Measurements from ENCODE around the gene MTX1. TPM values are rescaled to one million over a fixed set of nuclear protein-coding genes. Genes with fewer than 3 reads are reported as not detected.

The MTX1 gene
- total and polyA plus RNA-seq, 2 donors (not counting 1 experiment from before 2014, with no cell fraction given) = 42.2 to 46.6 TPM

GRCh38 chr1:155202731-155203515 lies 5.6 kb upstream of the MTX1 start:
- no peaks in the 10 kb centered on the region for H4K20me1 ChIP-seq (ENCODE audit: control insufficient read depth, extremely low read depth, insufficient read depth, low read length)
- H3K36me3 ChIP-seq (ENCODE audit: control insufficient read depth, insufficient read depth, low read length) = peaks cover 19% of the 10 kb centered on the region
- H3K9me3 ChIP-seq (ENCODE audit: control insufficient read depth, insufficient read depth, low read depth, low read length) = no peaks in the 10 kb centered on the region
- no peak overlapping the region for H3K27ac ChIP-seq (ENCODE audit: insufficient read depth, low read length)
- no peak for TF ChIP-seq CTCF (conservative IDR thresholded peaks at IDR 0.05 in 1 of 2, IDR thresholded peaks at IDR 0.05 in 1 of 2; ENCODE audit: low read depth in 1 of 2, low read length in 2 of 2)
- TF ChIP-seq EZH2 (IDR thresholded peaks at IDR 0.05; ENCODE audit: low read length, missing control alignments) = no peak
- no peaks in the 10 kb centered on the region for H3K27me3 ChIP-seq (ENCODE audit: control insufficient read depth, insufficient read depth, low read length)
- H3K4me1 ChIP-seq (ENCODE audit: control insufficient read depth, extremely low read depth, insufficient read depth, low read length) = peaks cover 12% of the 10 kb centered on the region
- no peak overlapping the region for H3K4me3 ChIP-seq (replicated peaks in 1 of 4; ENCODE audit: control extremely low read depth in 1 of 4, insufficient read depth in 1 of 4, low read depth in 3 of 4, low read length in 4 of 4)
- H3K4me2 ChIP-seq (ENCODE audit: extremely low read depth, insufficient read depth, low read length) = no peak overlapping the region
- no peak for DNase-seq (ENCODE audit: low read depth in 2 of 2)
- H3K9ac ChIP-seq (ENCODE audit: insufficient read depth, low read length) = no peak overlapping the region
- no peak overlapping the region for H2AFZ ChIP-seq (ENCODE audit: low read length)
- no peaks in the 10 kb centered on the region for H3K79me2 ChIP-seq (ENCODE audit: control insufficient read depth, insufficient read depth, low read length)

- H3K9ac ChIP-seq (ENCODE audit: insufficient read depth, low read length) = no peak overlapping the region
- peaks cover 13% of the 10 kb centered on the region for H3K36me3 ChIP-seq (ENCODE audit: control insufficient read depth, insufficient read depth, low read length)
- no peak for DNase-seq (ENCODE audit: low read depth in 2 of 2)
- no peaks in the 10 kb centered on the region for H3K27me3 ChIP-seq (ENCODE audit: control insufficient read depth, insufficient read depth, low read length)
- H2AFZ ChIP-seq (ENCODE audit: low read length) = no peak overlapping the region
- H3K27ac ChIP-seq (ENCODE audit: insufficient read depth, low read length) = no peak overlapping the region
- H3K4me2 ChIP-seq (ENCODE audit: extremely low read depth, insufficient read depth, low read length) = no peak overlapping the region
- H3K4me1 ChIP-seq (ENCODE audit: control insufficient read depth, extremely low read depth, insufficient read depth, low read length) = peaks cover 15% of the 10 kb centered on the region
- no peak for TF ChIP-seq CTCF (conservative IDR thresholded peaks at IDR 0.05 in 1 of 2, IDR thresholded peaks at IDR 0.05 in 1 of 2; ENCODE audit: low read depth in 1 of 2, low read length in 2 of 2)
- no peak for TF ChIP-seq EZH2 (IDR thresholded peaks at IDR 0.05; ENCODE audit: low read length, missing control alignments)
- no peak overlapping the region for H3K4me3 ChIP-seq (replicated peaks in 1 of 4; ENCODE audit: control extremely low read depth in 1 of 4, insufficient read depth in 1 of 4, low read depth in 3 of 4, low read length in 4 of 4)
- no peaks in the 10 kb centered on the region for H4K20me1 ChIP-seq (ENCODE audit: control insufficient read depth, extremely low read depth, insufficient read depth, low read length)
- H3K79me2 ChIP-seq (ENCODE audit: control insufficient read depth, insufficient read depth, low read length) = no peaks in the 10 kb centered on the region
- no peaks in the 10 kb centered on the region for H3K9me3 ChIP-seq (ENCODE audit: control insufficient read depth, insufficient read depth, low read depth, low read length)
Measured at GRCh38 chr1:155205035-155205434, 3.5 kb upstream of the MTX1 start.

- H3K27me3 ChIP-seq (ENCODE audit: control insufficient read depth, insufficient read depth, low read length) = no peaks in the 10 kb centered on the region
- H3K79me2 ChIP-seq (ENCODE audit: control insufficient read depth, insufficient read depth, low read length) = no peaks in the 10 kb centered on the region
- H3K4me1 ChIP-seq (ENCODE audit: control insufficient read depth, extremely low read depth, insufficient read depth, low read length) = peaks cover 15% of the 10 kb centered on the region
- H3K9me3 ChIP-seq (ENCODE audit: control insufficient read depth, insufficient read depth, low read depth, low read length) = no peaks in the 10 kb centered on the region
- no peak for TF ChIP-seq CTCF (conservative IDR thresholded peaks at IDR 0.05 in 1 of 2, IDR thresholded peaks at IDR 0.05 in 1 of 2; ENCODE audit: low read depth in 1 of 2, low read length in 2 of 2)
- no peak for TF ChIP-seq EZH2 (IDR thresholded peaks at IDR 0.05; ENCODE audit: low read length, missing control alignments)
- no peak overlapping the region for H2AFZ ChIP-seq (ENCODE audit: low read length)
- DNase-seq (ENCODE audit: low read depth in 2 of 2) = no peak
- no peaks in the 10 kb centered on the region for H4K20me1 ChIP-seq (ENCODE audit: control insufficient read depth, extremely low read depth, insufficient read depth, low read length)
- peaks cover 4% of the 10 kb centered on the region for H3K36me3 ChIP-seq (ENCODE audit: control insufficient read depth, insufficient read depth, low read length)
- H3K4me3 ChIP-seq (replicated peaks in 1 of 4; ENCODE audit: control extremely low read depth in 1 of 4, insufficient read depth in 1 of 4, low read depth in 3 of 4, low read length in 4 of 4) = no peak overlapping the region
- H3K27ac ChIP-seq (ENCODE audit: insufficient read depth, low read length) = no peak overlapping the region
- no peak overlapping the region for H3K9ac ChIP-seq (ENCODE audit: insufficient read depth, low read length)
- H3K4me2 ChIP-seq (ENCODE audit: extremely low read depth, insufficient read depth, low read length) = no peak overlapping the region
Measured at GRCh38 chr1:155205969-155206593, 2.4 kb upstream of the MTX1 start.
